GM13976 (cell line): Measurements from ENCODE around the gene TNNT2.

Source experiments
- DNase-seq: peaks from one replicate; pipeline ENCODE4 v3.0.0; 2012; ENCODE audit warnings: low spot score
- in situ Hi-C: fragments of 300-500 bp; cut with MboI; formaldehyde crosslinking; loops from one replicate; pipeline ENCODE4 v1.12.0; 2022; ENCODE audit warnings: low sequenced_read_pairs, mixed read lengths, inconsistent platforms; ENCODE audit not compliant: unreplicated experiment
- TF ChIP-seq, protein P1 (sequence below): IDR thresholded peaks from 2 replicates; pipeline ENCODE4 v1.5.1; 2012; ENCODE audit warnings: borderline replicate concordance, mild to moderate bottlenecking; ENCODE audit not compliant: insufficient read depth; ENCODE audit errors: extremely low read depth, missing control alignments, control extremely low read depth

Gene TNNT2

DNA sequence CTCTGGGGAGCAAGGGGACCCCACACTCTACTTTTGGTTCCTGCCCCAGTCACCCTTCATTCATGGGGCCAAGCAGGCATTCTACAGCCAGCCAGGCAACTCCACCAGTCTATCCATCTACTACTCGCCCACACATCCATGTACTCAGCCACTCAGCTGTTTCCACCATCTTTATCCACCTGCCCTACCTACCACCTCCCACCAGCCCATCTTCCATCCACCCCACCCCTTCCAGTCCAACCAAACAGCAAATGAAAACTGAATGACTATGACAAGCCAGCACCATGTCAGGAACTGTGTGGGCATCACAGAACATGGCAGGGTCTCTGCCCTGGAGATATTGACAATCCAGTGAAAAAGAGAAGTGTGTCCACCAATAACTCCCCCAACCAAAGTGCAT is 13.7 kb upstream of the TNNT2 start:
- DNase-seq = no peak
- TF ChIP-seq, protein P1, sequence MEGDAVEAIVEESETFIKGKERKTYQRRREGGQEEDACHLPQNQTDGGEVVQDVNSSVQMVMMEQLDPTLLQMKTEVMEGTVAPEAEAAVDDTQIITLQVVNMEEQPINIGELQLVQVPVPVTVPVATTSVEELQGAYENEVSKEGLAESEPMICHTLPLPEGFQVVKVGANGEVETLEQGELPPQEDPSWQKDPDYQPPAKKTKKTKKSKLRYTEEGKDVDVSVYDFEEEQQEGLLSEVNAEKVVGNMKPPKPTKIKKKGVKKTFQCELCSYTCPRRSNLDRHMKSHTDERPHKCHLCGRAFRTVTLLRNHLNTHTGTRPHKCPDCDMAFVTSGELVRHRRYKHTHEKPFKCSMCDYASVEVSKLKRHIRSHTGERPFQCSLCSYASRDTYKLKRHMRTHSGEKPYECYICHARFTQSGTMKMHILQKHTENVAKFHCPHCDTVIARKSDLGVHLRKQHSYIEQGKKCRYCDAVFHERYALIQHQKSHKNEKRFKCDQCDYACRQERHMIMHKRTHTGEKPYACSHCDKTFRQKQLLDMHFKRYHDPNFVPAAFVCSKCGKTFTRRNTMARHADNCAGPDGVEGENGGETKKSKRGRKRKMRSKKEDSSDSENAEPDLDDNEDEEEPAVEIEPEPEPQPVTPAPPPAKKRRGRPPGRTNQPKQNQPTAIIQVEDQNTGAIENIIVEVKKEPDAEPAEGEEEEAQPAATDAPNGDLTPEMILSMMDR = no peak
- in situ Hi-C loops = no loop called here

GRCh38 chr1:201389051-201389450 is 11.6 kb upstream of the TNNT2 start:
- no peak for DNase-seq
- in situ Hi-C loops = no loop called here
- TF ChIP-seq, protein P1 = no peak

DNA sequence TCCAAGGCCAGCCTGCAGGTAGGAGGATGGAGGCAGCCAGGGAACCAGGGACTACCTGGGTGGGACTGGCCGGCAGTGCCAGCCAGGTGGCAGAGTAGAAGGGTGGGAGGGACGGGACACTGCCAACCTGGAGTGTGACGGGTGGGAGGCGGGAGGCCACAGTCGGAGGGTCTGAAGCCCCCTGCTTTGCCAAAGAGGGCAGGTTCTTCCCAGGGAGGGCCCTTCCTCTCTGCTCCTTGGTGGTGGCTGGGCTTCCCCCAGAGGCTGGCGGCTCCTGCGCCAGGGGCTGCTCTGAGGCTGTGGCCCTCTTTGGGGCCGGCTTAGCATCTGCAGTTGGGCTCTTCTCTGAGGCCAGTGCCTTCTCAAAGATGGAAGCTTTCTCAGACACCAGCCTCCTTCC is 8.7 kb upstream of the TNNT2 start:
- in situ Hi-C loops = no loop called here
- TF ChIP-seq, protein P1 = no peak
- no peak for DNase-seq

- TF ChIP-seq, protein P1 = peak; percentile 83
- DNase-seq = peak; percentile 88
- in situ Hi-C loops = no loop called here
These were observed 7.9 kb upstream of the TNNT2 start for GRCh38 chr1:201385299-201385891.

GRCh38 chr1:201384406-201384782 is 6.9 kb upstream of the TNNT2 start:
- DNase-seq = no peak
- TF ChIP-seq, protein P1 = no peak
- in situ Hi-C loops = no loop called here

GRCh38 chr1:201383647-201384405 is 6.3 kb upstream of the TNNT2 start:
- DNase-seq = no peak
- in situ Hi-C loops = no loop called here
- TF ChIP-seq, protein P1 = no peak
